PC-9 (cell line): ENCODE data around the gene FOXL2NB. TPM values are rescaled to one million over a fixed set of nuclear protein-coding genes. Genes with fewer than 3 reads are reported as not detected.
A peak's percentile ranks its signal among the peaks of the same experiment; 100 is the strongest.

Source experiments
- Bru-seq: library from RNA; stranded (reverse); fragments of 400-500 nt; gene quantifications from one replicate; lab custom pipeline; 2021; lab: Mats Ljungman, UMichigan
- BruChase-seq, 2 experiments: library from RNA; stranded (reverse); fragments of 400-500 nt; gene quantifications; one replicate each; lab custom pipeline; 2021; lab: Mats Ljungman, UMichigan
- BruUV-seq: library from RNA; stranded (reverse); fragments of 400-500 nt; replicated peaks from 2 replicates; lab custom pipeline; 2021; lab: Mats Ljungman, UMichigan
- CTCF ChIA-PET: fragments of 300-600 bp; sonication (Branson Sonifier 250); formaldehyde crosslinking; loops from one replicate; lab custom pipeline; 2022; ENCODE audit warnings: antibody characterized with exemption; lab: Charles Lee
- POLR2A ChIA-PET: fragments of 300-600 bp; sonication (Branson Sonifier 250); formaldehyde crosslinking; loops from one replicate; lab custom pipeline; 2022; ENCODE audit warnings: antibody characterized with exemption; ENCODE audit not compliant: unreplicated experiment; lab: Charles Lee
- DNase-seq, 2 experiments: peaks; one replicate each; pipeline versions ENCODE4 v3.0.0 to v3.0.0-alpha.2; 2015 to 2022; ENCODE audit warnings: mixed read lengths in 1 of 2
- H2AFZ ChIP-seq: fragments of 200-600 bp; sonication (generic); 2 replicates; pipeline ENCODE4 v1.8.1; 2017; ENCODE audit warnings: antibody characterized with exemption
- H3F3A ChIP-seq: fragments of 200-600 bp; sonication (generic); 2 replicates; pipeline ENCODE4 v1.8.1; 2017; ENCODE audit warnings: antibody characterized with exemption, mild to moderate bottlenecking, low read depth; ENCODE audit not compliant: insufficient read depth
- H3K27ac ChIP-seq: fragments of 200-600 bp; sonication (generic); 2 replicates; pipeline ENCODE4 v1.6.1; 2016; ENCODE audit warnings: mixed run types
- H3K27me3 ChIP-seq: fragments of 200-600 bp; sonication (generic); 2 replicates; pipeline ENCODE4 v1.6.1; 2016; ENCODE audit warnings: low read depth, mixed run types; ENCODE audit not compliant: insufficient read depth
- H3K36me3 ChIP-seq: fragments of 200-600 bp; sonication (generic); 2 replicates; pipeline ENCODE4 v1.6.1; 2016; ENCODE audit warnings: low read depth, mixed run types
- H3K4me1 ChIP-seq: fragments of 200-600 bp; sonication (generic); replicated peaks from 2 replicates; pipeline ENCODE4 v1.6.1; 2016; ENCODE audit warnings: mixed run types; ENCODE audit not compliant: insufficient read depth
- H3K4me2 ChIP-seq: fragments of 200-600 bp; sonication (generic); 2 replicates; pipeline ENCODE4 v1.6.1; 2017; ENCODE audit warnings: mixed run types
- H3K4me3 ChIP-seq: fragments of 200-600 bp; sonication (generic); 2 replicates; pipeline ENCODE4 v1.6.1; 2016; ENCODE audit warnings: mixed run types
- H3K79me2 ChIP-seq: fragments of 200-600 bp; sonication (generic); 2 replicates; pipeline ENCODE4 v1.6.1; 2017; ENCODE audit warnings: low read depth, mixed run types
- H3K9me2 ChIP-seq: fragments of 200-600 bp; sonication (generic); 2 replicates; pipeline ENCODE4 v1.8.1; 2017; ENCODE audit warnings: mild to moderate bottlenecking; ENCODE audit not compliant: insufficient read depth
- H3K9me3 ChIP-seq: fragments of 200-600 bp; sonication (generic); 2 replicates; pipeline ENCODE4 v1.8.1; 2016; ENCODE audit warnings: low read depth; ENCODE audit not compliant: insufficient read depth
- H4K20me1 ChIP-seq: fragments of 200-600 bp; sonication (generic); 2 replicates; pipeline ENCODE4 v1.8.1; 2017; ENCODE audit not compliant: insufficient read depth
- CTCF ChIP-seq: fragments of 200-600 bp; sonication (generic); conservative IDR thresholded peaks from 2 replicates; pipeline ENCODE4 v1.6.1; 2017; ENCODE audit warnings: mixed run types, antibody characterized with exemption, mild to moderate bottlenecking, moderate library complexity
- EZH2 ChIP-seq: fragments of 200-600 bp; sonication (generic); IDR thresholded peaks from 2 replicates; pipeline ENCODE4 v1.8.0; 2017; ENCODE audit warnings: antibody characterized with exemption, low read depth
- intact Hi-C: fragments of 100-400 bp; cut with micrococcal nuclease; formaldehyde crosslinking; loops from one replicate; pipeline ENCODE4 v1.10.0; 2022; ENCODE audit not compliant: unreplicated experiment
- long read RNA-seq: library from polyadenylated mRNA; stranded (forward); transcript quantifications from one replicate; pipeline ENCODE4 v2.0.0, GENCODE V29; 2022
- total RNA-seq: library from RNA; stranded (reverse); gene quantifications from 2 replicates; pipeline ENCODE4 v1.2.3, GENCODE V29; 2021

Gene FOXL2NB
- total RNA-seq, result 0.09 and 0.18 TPM in 2 replicates
- Bru-seq, nascent RNA, result not detected
- BruChase-seq, experiment 1, labeled RNA remaining after a 2-hour chase, result percentile 20 among the genes with signal in this experiment
- not detected for BruChase-seq, experiment 2, labeled RNA remaining after a 6-hour chase
- long read RNA-seq, result 0 reads

- no peak within 1 kb of the TSS for H2AFZ ChIP-seq
- no TSS peak for BruUV-seq
- no peaks in the 10 kb centered on the region for H3K9me2 ChIP-seq
- H4K20me1 ChIP-seq, result no peaks in the 10 kb centered on the region
- H3K4me3 ChIP-seq, result no peak within 1 kb of the TSS
- ChIA-PET CTCF (interaction anchor here (0.6 kb wide), 1 partner anchor 165 kb away, joined by 3 read pairs; no protein-coding TSS in a partner anchor), POLR2A (no interaction called here)
- no peaks in the 10 kb centered on the region for H3K79me2 ChIP-seq
- no peaks in the 10 kb centered on the region for H3F3A ChIP-seq
- H3K9me3 ChIP-seq, result no peaks in the 10 kb centered on the region
- no peak for DNase-seq
- H3K4me2 ChIP-seq, result no peak within 1 kb of the TSS
- intact Hi-C loops, result no loop called here
- H3K36me3 ChIP-seq, result no peaks in the 10 kb centered on the region
- no peak within 1 kb of the TSS for H3K27ac ChIP-seq
- H3K27me3 ChIP-seq, result 0 out of 2 replicates have a peak, but pooled peaks cover 6% of the 10 kb centered on the region
- no peak for TF ChIP-seq CTCF
- TF ChIP-seq EZH2, result no peak
- H3K4me1 ChIP-seq, result no peaks in the 10 kb centered on the region
Observed at GRCh38 chr3:138946663-138947494, at the start of gene FOXL2NB, which contains the start of gene FOXL2. FOXL2NB (plus strand) TSS chr3:138947217; CDS start chr3:138947365, 148 bp downstream. FOXL2 (minus strand) TSS chr3:138947137; CDS start chr3:138946722, 415 bp downstream.

GRCh38 chr3:138898301-138898700 is 48.7 kb upstream of the FOXL2NB start:
- ChIA-PET POLR2A (no interaction called here), CTCF (interaction anchor here (0.5 to 1.2 kb wide), 2 partner anchors 17 to 35 kb away, joined by 4 to 7 read pairs; no protein-coding TSS in a partner anchor)
- Histone ChIP-seq H4K20me1 (no peaks in the 10 kb centered on the region), H3K36me3 (no peaks in the 10 kb centered on the region), H2AFZ (no peak overlapping the region), H3F3A (peaks cover 7% of the 10 kb centered on the region; the same call in 1 of the 2 replicates), H3K9me2 (no peaks in the 10 kb centered on the region), H3K4me2 (peak overlapping the region; percentile 8; the same call in 1 of the 2 replicates), H3K27ac (0 out of 2 replicates have a peak overlapping the region, but pooled peaks have one; percentile 1), H3K4me3 (no peak overlapping the region), H3K9me3 (no peaks in the 10 kb centered on the region), H3K27me3 (no peaks in the 10 kb centered on the region), H3K4me1 (peaks cover 23% of the 10 kb centered on the region), H3K79me2 (no peaks in the 10 kb centered on the region)
- intact Hi-C loops, result no loop called here
- peak; percentile 9 to 73 for DNase-seq
- TF ChIP-seq EZH2 (no peak), CTCF (no peak)
- BruUV-seq, result no TSS peak

GRCh38 chr3:138898708-138899107 is 48.3 kb upstream of the FOXL2NB start:
- CTCF ChIA-PET, result interaction anchor here (1.2 kb wide), 1 partner anchor 17 kb away, joined by 7 read pairs; no protein-coding TSS in a partner anchor
- Histone ChIP-seq H3F3A (peaks cover 7% of the 10 kb centered on the region; the same call in 1 of the 2 replicates), H2AFZ (no peak overlapping the region), H3K9me2 (no peaks in the 10 kb centered on the region), H3K4me2 (peak overlapping the region; percentile 8; the same call in 1 of the 2 replicates), H3K36me3 (no peaks in the 10 kb centered on the region), H3K27ac (0 out of 2 replicates have a peak overlapping the region, but pooled peaks have one; percentile 1), H3K4me3 (no peak overlapping the region), H3K9me3 (no peaks in the 10 kb centered on the region), H3K27me3 (no peaks in the 10 kb centered on the region), H3K79me2 (no peaks in the 10 kb centered on the region), H3K4me1 (peaks cover 23% of the 10 kb centered on the region), H4K20me1 (no peaks in the 10 kb centered on the region)
- intact Hi-C loops, result no loop called here
- POLR2A ChIA-PET, result no interaction called here
- no peak for DNase-seq
- BruUV-seq, result no TSS peak
- TF ChIP-seq EZH2, result no peak
- no peak for TF ChIP-seq CTCF
